IMR-90 (cell line): ENCODE measurements around the gene MSI2. TPM values are rescaled to one million over a fixed set of nuclear protein-coding genes. Genes with fewer than 3 reads are reported as not detected.

Source experiments
- ATAC-seq: fragments of 200-7000 bp; cut with Tn5 transposase; 2 replicates; pipeline ENCODE4 v1.9.1; 2020; ENCODE audit warnings: low read depth, mild to moderate bottlenecking, moderate library complexity
- BruUV-seq: library from RNA; stranded (reverse); fragments of 400-500 nt; replicated peaks from 2 replicates; lab custom pipeline; 2021; lab: Mats Ljungman, UMichigan
- CTCF ChIA-PET: fragments of 300-600 bp; formaldehyde crosslinking; extraction: SDS; loops from one replicate; lab custom pipeline; 2021; ENCODE audit warnings: antibody characterized with exemption; lab: Yijun Ruan, JAX
- POLR2A ChIA-PET: fragments of 300-600 bp; sonication (Branson Sonifier 250); formaldehyde crosslinking; loops from one replicate; lab custom pipeline; 2022; ENCODE audit warnings: antibody characterized with exemption; ENCODE audit not compliant: unreplicated experiment; lab: Charles Lee
- DNase-seq: peaks from one replicate; pipeline ENCODE4 v3.0.0; 2013
- H2AFZ ChIP-seq: replicated peaks from 2 replicates; pipeline ENCODE3; 2013; ENCODE audit warnings: low read length, mild to moderate bottlenecking; ENCODE audit not compliant: poor library complexity
- H2AK5ac ChIP-seq: 2 replicates; pipeline ENCODE4 v1.6.1; 2013; ENCODE audit warnings: low read depth, low read length, inconsistent platforms
- H2AK9ac ChIP-seq: replicated peaks from 2 replicates; pipeline ENCODE3; 2013; ENCODE audit warnings: mild to moderate bottlenecking, low read depth, low read length, moderate library complexity; ENCODE audit not compliant: poor library complexity
- H2BK120ac ChIP-seq: 2 replicates; pipeline ENCODE4 v1.6.1; 2013; ENCODE audit warnings: low read depth, low read length, inconsistent platforms
- H2BK15ac ChIP-seq: 3 replicates; pipeline ENCODE4 v1.6.1; 2013; ENCODE audit warnings: low read depth, low read length, inconsistent platforms
- H2BK20ac ChIP-seq: 2 replicates; pipeline ENCODE4 v1.6.1; 2013; ENCODE audit warnings: low read depth, mild to moderate bottlenecking, inconsistent platforms, low read length, moderate library complexity
- H2BK5ac ChIP-seq: 2 replicates; pipeline ENCODE4 v1.6.1; 2013; ENCODE audit warnings: mild to moderate bottlenecking, low read depth, low read length, inconsistent platforms; ENCODE audit not compliant: poor library complexity, severe bottlenecking
- H3K14ac ChIP-seq: replicated peaks from 2 replicates; pipeline ENCODE4 v1.6.1; 2013; ENCODE audit warnings: low read depth, low read length, inconsistent platforms
- H3K18ac ChIP-seq: 2 replicates; pipeline ENCODE4 v1.6.1; 2013; ENCODE audit warnings: low read depth, low read length, control low read depth
- H3K23ac ChIP-seq: 2 replicates; pipeline ENCODE4 v1.6.1; 2013; ENCODE audit warnings: low read depth, low read length, inconsistent platforms
- H3K27ac ChIP-seq: 2 replicates; pipeline ENCODE4 v1.5.1; 2013; ENCODE audit warnings: mild to moderate bottlenecking, control low read depth, low read length; ENCODE audit not compliant: insufficient read depth
- H3K27me3 ChIP-seq: 2 replicates; pipeline ENCODE4 v1.6.1; 2013; ENCODE audit warnings: low read length; ENCODE audit not compliant: control insufficient read depth, insufficient read depth
- H3K36me3 ChIP-seq: 2 replicates; pipeline ENCODE4 v1.6.1; 2013; ENCODE audit warnings: low read length, mixed read lengths; ENCODE audit not compliant: control insufficient read depth, insufficient read depth
- H3K4ac ChIP-seq: 2 replicates; pipeline ENCODE4 v1.6.1; 2013; ENCODE audit warnings: low read depth, low read length, inconsistent platforms
- H3K4me1 ChIP-seq: 2 replicates; pipeline ENCODE4 v1.6.1; 2013; ENCODE audit warnings: low read length, mixed read lengths; ENCODE audit not compliant: control insufficient read depth, insufficient read depth
- H3K4me2 ChIP-seq: 2 replicates; pipeline ENCODE4 v1.6.1; 2013; ENCODE audit warnings: low read depth, mild to moderate bottlenecking, control low read depth, low read length, moderate library complexity
- H3K4me3 ChIP-seq: 2 replicates; pipeline ENCODE4 v1.5.1; 2013; ENCODE audit warnings: low read depth, mild to moderate bottlenecking, control low read depth, low read length, moderate library complexity; ENCODE audit not compliant: insufficient read depth
- H3K56ac ChIP-seq: 2 replicates; pipeline ENCODE4 v1.6.1; 2013; ENCODE audit warnings: low read length, inconsistent platforms; ENCODE audit not compliant: insufficient read depth; ENCODE audit errors: extremely low read depth
- H3K79me1 ChIP-seq, 2 experiments: 2 replicates each; pipeline ENCODE4 v1.6.1; 2013; ENCODE audit warnings: low read length in 2 of 2, inconsistent platforms in 1 of 2, low read depth in 1 of 2
- H3K9ac ChIP-seq: 2 replicates; pipeline ENCODE4 v1.6.1; 2013; ENCODE audit warnings: low read depth, low read length, control low read depth
- H3K9me1 ChIP-seq: 2 replicates; pipeline ENCODE4 v1.6.1; 2013; ENCODE audit warnings: low read length, inconsistent platforms; ENCODE audit not compliant: insufficient read depth
- H3K9me3 ChIP-seq: 2 replicates; pipeline ENCODE4 v1.6.1; 2013; ENCODE audit warnings: low read length; ENCODE audit not compliant: control insufficient read depth, insufficient read depth
- H4K20me1 ChIP-seq: 2 replicates; pipeline ENCODE4 v1.6.1; 2013; ENCODE audit warnings: low read length, inconsistent platforms; ENCODE audit not compliant: insufficient read depth
- H4K5ac ChIP-seq: 2 replicates; pipeline ENCODE4 v1.6.1; 2013; ENCODE audit warnings: mild to moderate bottlenecking, low read depth, low read length, control low read depth
- H4K8ac ChIP-seq, 2 experiments: 2 replicates each; pipeline ENCODE4 v1.6.1; 2013; ENCODE audit warnings: low read depth in 2 of 2, low read length in 2 of 2, control low read depth in 1 of 2, inconsistent platforms in 1 of 2
- H4K91ac ChIP-seq: 2 replicates; pipeline ENCODE4 v1.6.1; 2013; ENCODE audit warnings: low read depth, low read length, inconsistent platforms; ENCODE audit not compliant: insufficient read depth
- BHLHE40 ChIP-seq: fragments of 150-350 bp; IDR thresholded peaks from 2 replicates; pipeline ENCODE4 v1.6.1; 2016; ENCODE audit warnings: mild to moderate bottlenecking, low read depth, low read length
- RCOR1 ChIP-seq: IDR thresholded peaks from 2 replicates; pipeline ENCODE4 v1.6.1; 2012; ENCODE audit warnings: mild to moderate bottlenecking, low read length, improper control_type of control experiment; ENCODE audit not compliant: insufficient replicate concordance
- USF2 ChIP-seq: fragments of 150-350 bp; IDR thresholded peaks from 2 replicates; pipeline ENCODE4 v1.6.1; 2017; ENCODE audit warnings: mild to moderate bottlenecking, antibody characterized with exemption, low read length, low read depth
- WGBS, 2 experiments: methylation state at CpG; one replicate each; pipeline versions ENCODE4 v1.1.5 to v1.1.7; 2013; ENCODE audit warnings: missing lambda C conversion rate in 2 of 2; ENCODE audit not compliant: insufficient read length in 1 of 2; ENCODE audit errors: extremely low coverage in 2 of 2; 5-methylcytosine and 5-hydroxymethylcytosine counted together
- dilution Hi-C: fragments of 300-500 bp; cut with HindIII; formaldehyde crosslinking; loops from one replicate; pipeline ENCODE4 v1.14.3; 2018; ENCODE audit warnings: low sequenced_read_pairs; ENCODE audit not compliant: unreplicated experiment
- in situ Hi-C: fragments of 300-500 bp; cut with MboI; formaldehyde crosslinking; loops from 3 replicates; pipeline ENCODE4 v1.14.3; 2019; ENCODE audit warnings: low sequenced_read_pairs, inconsistent platforms, mixed read lengths
- intact Hi-C: fragments of 100-400 bp; cut with micrococcal nuclease; formaldehyde crosslinking; loops from 2 replicates; pipeline ENCODE4 v1.10.0; 2022
- polyA plus RNA-seq, 3 experiments: library from polyadenylated mRNA; depleted of rRNA; stranded (reverse); fragments of >200 nt; gene quantifications; 2 replicates each; pipeline ENCODE4 v1.2.3, GENCODE V29; 2012; ENCODE audit warnings: low replicate concordance in 1 of 3
- total RNA-seq: library from RNA; depleted of rRNA; stranded (reverse); fragments of >200 nt; gene quantifications from 2 replicates; pipeline ENCODE4 v1.2.3, GENCODE V29; 2012

Gene MSI2
- total and polyA plus RNA-seq, 2 of the 4 experiments (the other 2 are of a cell fraction): 13.0 to 16.0 TPM

- no peak overlapping the region for H2BK15ac ChIP-seq
- H3K27me3 ChIP-seq: no peaks in the 10 kb centered on the region
- no TSS peak for BruUV-seq
- no peak overlapping the region for H4K8ac ChIP-seq
- ChIA-PET CTCF (no interaction called here), POLR2A (no interaction called here)
- H3K9me1 ChIP-seq: no peaks in the 10 kb centered on the region
- H3K18ac ChIP-seq: no peak overlapping the region
- H2BK20ac ChIP-seq: no peak overlapping the region
- H2BK5ac ChIP-seq: no peak overlapping the region
- no peak overlapping the region for H4K5ac ChIP-seq
- no peak overlapping the region for H3K4ac ChIP-seq
- peaks cover 3% of the 10 kb centered on the region; the same call in 1 of the 2 replicates for H4K20me1 ChIP-seq
- H2AK5ac ChIP-seq: no peak overlapping the region
- intact Hi-C loops (no loop called here), in situ Hi-C loops (no loop called here), dilution Hi-C loops (no loop called here)
- H3K23ac ChIP-seq: no peak overlapping the region
- H3K9me3 ChIP-seq: no peaks in the 10 kb centered on the region
- H4K91ac ChIP-seq: no peak overlapping the region
- H2AK9ac ChIP-seq: no peak overlapping the region
- H3K4me3 ChIP-seq: no peak overlapping the region
- no peak overlapping the region for H3K27ac ChIP-seq
- DNase-seq (no peak), ATAC-seq (no peak)
- no peaks in the 10 kb centered on the region; the same call in 1 of the 2 replicates for H3K4me1 ChIP-seq
- no peak overlapping the region for H3K14ac ChIP-seq
- peaks cover 14 to 20% of the 10 kb centered on the region in 2 experiments for H3K79me1 ChIP-seq
- H3K36me3 ChIP-seq: peaks cover 11% of the 10 kb centered on the region
- no peak overlapping the region for H3K9ac ChIP-seq
- H2AFZ ChIP-seq: no peak overlapping the region
- TF ChIP-seq USF2 (no peak), RCOR1 (no peak), BHLHE40 (no peak)
- H3K56ac ChIP-seq: no peak overlapping the region
- H3K4me2 ChIP-seq: no peak overlapping the region
- WGBS, 2 experiments: no CpG with 5 or more reads among the region's 7 CpGs
- H2BK120ac ChIP-seq: no peak overlapping the region
Observed at GRCh38 chr17:57260325-57261083, 4.2 kb downstream of the MSI2 start.
